GM23338 (cell line): ENCODE data around the gene MTARC2. TPM values are rescaled to one million over a fixed set of nuclear protein-coding genes. Genes with fewer than 3 reads are reported as not detected.

Experiments
- ATAC-seq: fragments of 200-7000 bp; cut with Tn5 transposase; 3 replicates; pipeline ENCODE4 v1.9.1; 2020
- DNase-seq: peaks from one replicate; pipeline ENCODE4 v3.0.0-alpha.2; 2015; ENCODE audit warnings: low spot score
- H2AFZ ChIP-seq: fragments of 200-600 bp; sonication (generic); 2 replicates; pipeline ENCODE4 v1.8.0; 2016; ENCODE audit warnings: antibody characterized with exemption, mild to moderate bottlenecking, moderate library complexity
- H3F3A ChIP-seq: fragments of 200-600 bp; sonication (generic); replicated peaks from 2 replicates; pipeline ENCODE4 v1.8.0; 2017; ENCODE audit warnings: antibody characterized with exemption, mixed run types, low read depth
- H3K27ac ChIP-seq: fragments of 200-600 bp; sonication (generic); 2 replicates; pipeline ENCODE4 v1.6.1; 2016; ENCODE audit warnings: low read depth
- H3K27me3 ChIP-seq: fragments of 200-600 bp; sonication (generic); 2 replicates; pipeline ENCODE4 v1.8.0; 2016; ENCODE audit warnings: mild to moderate bottlenecking, mixed run types, moderate library complexity; ENCODE audit not compliant: insufficient read depth
- H3K36me3 ChIP-seq: fragments of 200-600 bp; sonication (generic); 2 replicates; pipeline ENCODE4 v1.8.0; 2016; ENCODE audit warnings: mild to moderate bottlenecking; ENCODE audit not compliant: insufficient read depth
- H3K4me1 ChIP-seq: fragments of 200-600 bp; sonication (generic); 2 replicates; pipeline ENCODE4 v1.8.0; 2016; ENCODE audit warnings: mild to moderate bottlenecking, moderate library complexity; ENCODE audit not compliant: insufficient read depth
- H3K4me2 ChIP-seq: fragments of 200-600 bp; sonication (generic); 2 replicates; pipeline ENCODE4 v1.7.1; 2017; ENCODE audit warnings: mixed run types
- H3K4me3 ChIP-seq: fragments of 200-600 bp; sonication (generic); 2 replicates; pipeline ENCODE4 v1.6.1; 2016; ENCODE audit warnings: mixed run types
- H3K79me2 ChIP-seq: fragments of 200-600 bp; sonication (generic); replicated peaks from 2 replicates; pipeline ENCODE4 v1.8.0; 2017; ENCODE audit warnings: mild to moderate bottlenecking; ENCODE audit not compliant: insufficient read depth
- H3K9me2 ChIP-seq: fragments of 200-600 bp; sonication (generic); 2 replicates; pipeline ENCODE4 v1.8.0; 2017; ENCODE audit not compliant: insufficient read depth
- H4K20me1 ChIP-seq: fragments of 200-600 bp; sonication (generic); replicated peaks from 2 replicates; pipeline ENCODE4 v1.8.0; 2017; ENCODE audit warnings: mild to moderate bottlenecking; ENCODE audit not compliant: insufficient read depth
- H3K27ac Mint-ChIP-seq: 2 replicates; pipeline ENCODE4 v1.8.0; 2020; ENCODE audit warnings: inconsistent platforms, mild to moderate bottlenecking, moderate library complexity, mixed read lengths
- H3K27me3 Mint-ChIP-seq: 3 replicates; pipeline ENCODE4 v1.8.0; 2022; ENCODE audit warnings: low read depth, mild to moderate bottlenecking, moderate library complexity, mixed read lengths, inconsistent platforms; ENCODE audit not compliant: insufficient read depth, poor library complexity
- H3K36me3 Mint-ChIP-seq: 3 replicates; pipeline ENCODE4 v1.8.0; 2021; ENCODE audit warnings: low read depth, mild to moderate bottlenecking, inconsistent platforms, moderate library complexity, mixed read lengths
- H3K4me1 Mint-ChIP-seq: 3 replicates; pipeline ENCODE4 v1.8.0; 2020; ENCODE audit warnings: mild to moderate bottlenecking, inconsistent platforms, mixed read lengths
- H3K4me3 Mint-ChIP-seq: 3 replicates; pipeline ENCODE4 v1.8.0; 2021; ENCODE audit warnings: moderate library complexity, mild to moderate bottlenecking, inconsistent platforms, mixed read lengths
- H3K9me3 Mint-ChIP-seq: 3 replicates; pipeline ENCODE4 v1.8.0; 2020; ENCODE audit warnings: moderate library complexity, mild to moderate bottlenecking, inconsistent platforms, mixed read lengths
- EZH2phosphoT487 ChIP-seq: fragments of 200-600 bp; sonication (generic); IDR thresholded peaks from one replicate; pipeline ENCODE4 v1.8.1; 2018; ENCODE audit warnings: antibody characterized with exemption; ENCODE audit not compliant: unreplicated experiment
- NANOG ChIP-seq: IDR thresholded peaks from 2 replicates; pipeline ENCODE4 v1.6.1; 2016; ENCODE audit warnings: antibody characterized with exemption, borderline replicate concordance
- POLR2AphosphoS5 ChIP-seq: IDR thresholded peaks from 2 replicates; pipeline ENCODE4 v1.6.1; 2016; ENCODE audit warnings: antibody characterized with exemption, low read depth
- STAT1 ChIP-seq: IDR thresholded peaks from one replicate; pipeline ENCODE4 v1.6.1; 2016; ENCODE audit warnings: antibody characterized with exemption; ENCODE audit not compliant: unreplicated experiment
- ZNF331 ChIP-seq: fragments of 250-450 bp; sonication (Bioruptor Pico); IDR thresholded peaks from 2 replicates; pipeline ENCODE4 v1.5.0; 2020; ENCODE audit warnings: low read depth, mild to moderate bottlenecking, moderate library complexity
- polyA plus RNA-seq: library from polyadenylated mRNA; unstranded; fragments of >200 nt; fragmentation: Nextera tagmentation; extraction: Ambion mirVana; gene quantifications from 2 replicates; pipeline ENCODE4 v1.2.1, GENCODE V29; 2016
- total RNA-seq: library from RNA; depleted of rRNA; stranded (reverse); fragments of >200 nt; shearing (Covaris generic); gene quantifications from 2 replicates; pipeline ENCODE4 v1.2.3, GENCODE V29; 2014
- TF ChIP-seq, protein P1 (sequence below), 2 experiments: fragments of 200-600 bp in 1 of 2; sonication (generic) in 1 of 2; conservative IDR thresholded peaks; 2 replicates each; pipeline versions ENCODE4 v1.5.1 to v1.6.1; 2016 to 2017; ENCODE audit warnings: antibody characterized with exemption in 2 of 2, low read depth in 2 of 2, mild to moderate bottlenecking in 2 of 2, moderate library complexity in 1 of 2

Gene MTARC2
- total and polyA plus RNA-seq, 2 experiments from 2014 or later = 4.1 to 8.0 TPM

DNA sequence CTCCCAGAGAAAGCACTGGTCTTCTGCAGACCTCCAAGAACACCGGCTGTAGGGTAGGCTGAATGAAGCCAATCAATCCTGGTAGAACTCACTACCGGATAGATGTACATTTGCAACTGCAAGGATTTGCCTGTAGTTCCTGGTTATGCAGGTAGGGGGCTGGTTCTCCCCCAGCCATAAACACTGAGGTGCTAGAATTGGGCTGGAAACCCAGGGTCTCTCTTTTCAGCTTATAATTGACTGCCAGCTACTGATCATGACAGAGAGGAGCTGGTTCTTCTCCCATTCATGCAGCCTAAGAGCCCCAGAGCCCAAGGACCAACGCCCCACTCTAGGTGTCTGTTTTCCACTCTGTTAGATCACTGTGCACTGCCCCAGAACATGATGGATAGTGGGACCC, 21.5 kb upstream of the MTARC2 start:
- H3K4me2 ChIP-seq = no peak overlapping the region
- H4K20me1 ChIP-seq = no peaks in the 10 kb centered on the region
- H3K9me3 Mint-ChIP-seq = no peaks in the 10 kb centered on the region; the same call in 2 of the 3 replicates
- ATAC-seq (peak; percentile 74), DNase-seq (peak; percentile 42)
- no peaks in the 10 kb centered on the region for H3F3A ChIP-seq
- H3K27ac Mint-ChIP-seq = no peak overlapping the region
- peaks cover 3% of the 10 kb centered on the region for H3K27me3 Mint-ChIP-seq
- 0 out of 2 replicates have a peak, but pooled peaks cover under 1% of the 10 kb centered on the region for H3K9me2 ChIP-seq
- H3K79me2 ChIP-seq = no peaks in the 10 kb centered on the region
- no peaks in the 10 kb centered on the region for H3K27me3 ChIP-seq
- 0 out of 2 replicates have a peak overlapping the region, but pooled peaks have one; percentile 23 for H2AFZ ChIP-seq
- H3K4me3 ChIP-seq = no peak overlapping the region
- H3K27ac ChIP-seq = no peak overlapping the region
- H3K4me1 Mint-ChIP-seq = no peaks in the 10 kb centered on the region
- no peaks in the 10 kb centered on the region for H3K36me3 Mint-ChIP-seq
- TF ChIP-seq, protein P1, sequence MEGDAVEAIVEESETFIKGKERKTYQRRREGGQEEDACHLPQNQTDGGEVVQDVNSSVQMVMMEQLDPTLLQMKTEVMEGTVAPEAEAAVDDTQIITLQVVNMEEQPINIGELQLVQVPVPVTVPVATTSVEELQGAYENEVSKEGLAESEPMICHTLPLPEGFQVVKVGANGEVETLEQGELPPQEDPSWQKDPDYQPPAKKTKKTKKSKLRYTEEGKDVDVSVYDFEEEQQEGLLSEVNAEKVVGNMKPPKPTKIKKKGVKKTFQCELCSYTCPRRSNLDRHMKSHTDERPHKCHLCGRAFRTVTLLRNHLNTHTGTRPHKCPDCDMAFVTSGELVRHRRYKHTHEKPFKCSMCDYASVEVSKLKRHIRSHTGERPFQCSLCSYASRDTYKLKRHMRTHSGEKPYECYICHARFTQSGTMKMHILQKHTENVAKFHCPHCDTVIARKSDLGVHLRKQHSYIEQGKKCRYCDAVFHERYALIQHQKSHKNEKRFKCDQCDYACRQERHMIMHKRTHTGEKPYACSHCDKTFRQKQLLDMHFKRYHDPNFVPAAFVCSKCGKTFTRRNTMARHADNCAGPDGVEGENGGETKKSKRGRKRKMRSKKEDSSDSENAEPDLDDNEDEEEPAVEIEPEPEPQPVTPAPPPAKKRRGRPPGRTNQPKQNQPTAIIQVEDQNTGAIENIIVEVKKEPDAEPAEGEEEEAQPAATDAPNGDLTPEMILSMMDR (conservative IDR thresholded peaks at IDR 0.05; ENCODE audit: low read depth in 2 of 2) = peak; percentile 53 to 60
- no peak for TF ChIP-seq STAT1
- H3K4me3 Mint-ChIP-seq = no peak overlapping the region
- H3K36me3 ChIP-seq = no peaks in the 10 kb centered on the region
- no peaks in the 10 kb centered on the region for H3K4me1 ChIP-seq

DNA sequence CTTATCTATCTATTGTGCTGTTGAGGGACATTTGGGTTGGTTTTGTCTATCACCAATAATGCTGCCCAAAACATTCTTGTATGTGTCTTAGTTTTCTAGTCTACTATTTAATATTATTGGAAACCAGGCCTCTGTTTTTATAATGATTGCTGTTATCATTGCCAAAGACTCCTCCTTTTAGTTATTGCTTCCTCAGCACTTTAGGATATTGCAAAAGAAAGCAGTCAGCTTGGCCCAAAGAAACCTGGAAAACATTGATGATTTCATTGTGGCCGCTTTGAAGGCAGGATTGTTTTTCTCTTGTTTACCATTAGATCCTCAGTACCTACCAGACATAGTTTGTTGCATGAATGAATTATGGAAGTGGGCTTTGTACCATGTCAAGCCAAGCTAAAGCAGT, 20.6 kb upstream of the MTARC2 start:
- H3K9me2 ChIP-seq = 0 out of 2 replicates have a peak, but pooled peaks cover 5% of the 10 kb centered on the region
- H3K79me2 ChIP-seq = no peaks in the 10 kb centered on the region
- no peak overlapping the region for H3K27ac Mint-ChIP-seq
- no peaks in the 10 kb centered on the region for H3K36me3 Mint-ChIP-seq
- no peak for TF ChIP-seq POLR2AphosphoS5
- TF ChIP-seq, protein P1 (conservative IDR thresholded peaks at IDR 0.05; ENCODE audit: low read depth in 2 of 2) = no peak
- no peak for TF ChIP-seq ZNF331 (CRISPR knock-in tag)
- no peak for TF ChIP-seq NANOG
- TF ChIP-seq EZH2phosphoT487 = no peak
- H4K20me1 ChIP-seq = no peaks in the 10 kb centered on the region
- H3K4me1 Mint-ChIP-seq = no peaks in the 10 kb centered on the region; the same call in 2 of the 3 replicates
- H3K9me3 Mint-ChIP-seq = no peaks in the 10 kb centered on the region; the same call in 2 of the 3 replicates
- DNase-seq (no peak), ATAC-seq (no peak)
- no peaks in the 10 kb centered on the region for H3K4me1 ChIP-seq
- H2AFZ ChIP-seq = no peak overlapping the region
- no peak overlapping the region for H3K4me3 Mint-ChIP-seq
- H3K27me3 ChIP-seq = no peaks in the 10 kb centered on the region
- no peaks in the 10 kb centered on the region for H3F3A ChIP-seq
- H3K4me2 ChIP-seq = no peak overlapping the region
- H3K36me3 ChIP-seq = no peaks in the 10 kb centered on the region
- peaks cover 3% of the 10 kb centered on the region for H3K27me3 Mint-ChIP-seq
- no peak overlapping the region for H3K27ac ChIP-seq
- H3K4me3 ChIP-seq = no peak overlapping the region
